GM04503 (cell line): Measurements from ENCODE around the gene IFTAP.

Experiments used
- DNase-seq: peaks from one replicate; pipeline ENCODE4 v3.0.0-alpha.2; 2012; ENCODE audit warnings: low read depth

The IFTAP gene

GRCh38 chr11:36598051-36598450 is 3.7 kb downstream of the IFTAP start, which contains the start of gene RAG2:
Gene RAG2, minus strand, starts transcription at chr11:36598236. Its CDS starts 4,068 bp downstream, at chr11:36594168.
- DNase-seq, result no peak

- no peak for DNase-seq
These were observed 5.9 kb downstream of the IFTAP start for GRCh38 chr11:36600180-36600579.

- DNase-seq, result no peak
These were observed 6.9 kb downstream of the IFTAP start for GRCh38 chr11:36601155-36601554.

GRCh38 chr11:36602135-36602534 is 7.8 kb downstream of the IFTAP start:
- no peak for DNase-seq

- DNase-seq, result no peak
These were observed 11.2 kb downstream of the IFTAP start for GRCh38 chr11:36605221-36606216.

- no peak for DNase-seq
These were observed 14.3 kb downstream of the IFTAP start for GRCh38 chr11:36608491-36609199.

GRCh38 chr11:36609383-36609782 is 15.1 kb downstream of the IFTAP start:
- DNase-seq, result no peak

GRCh38 chr11:36615826-36616225 is 21.5 kb downstream of the IFTAP start:
- DNase-seq, result no peak

GRCh38 chr11:36617543-36618362 is 23.5 kb downstream of the IFTAP start:
- DNase-seq, result no peak

- DNase-seq, result no peak
These were observed 24.2 kb downstream of the IFTAP start for GRCh38 chr11:36618363-36619047.

GRCh38 chr11:36619502-36619901 is 25.2 kb downstream of the IFTAP start:
- no peak for DNase-seq

- no peak for DNase-seq
These were observed 25.9 kb downstream of the IFTAP start for GRCh38 chr11:36620246-36620645.

- no peak for DNase-seq
These were observed 28.3 kb downstream of the IFTAP start for GRCh38 chr11:36622431-36623136.

- no peak for DNase-seq
These were observed 29.2 kb downstream of the IFTAP start for GRCh38 chr11:36623494-36623893.

- no peak for DNase-seq
These were observed 32.7 kb downstream of the IFTAP start for GRCh38 chr11:36627006-36627405.

- DNase-seq, result no peak
These were observed 33.2 kb downstream of the IFTAP start for GRCh38 chr11:36627471-36627870.

GRCh38 chr11:36628141-36628540 is 33.8 kb downstream of the IFTAP start:
- no peak for DNase-seq

GRCh38 chr11:36628765-36629244 is 34.5 kb downstream of the IFTAP start:
- DNase-seq, result no peak

- DNase-seq, result no peak
These were observed 37.5 kb downstream of the IFTAP start for GRCh38 chr11:36631774-36632173.

- DNase-seq, result no peak
These were observed 41.0 kb downstream of the IFTAP start for GRCh38 chr11:36635066-36635862.
